ENCODE results near the gene AGL.
A peak's percentile ranks its signal among the peaks of the same experiment; 100 is the strongest.
"Not testable (repeated sequence)": the region's sequence is repeated elsewhere in the genome, so short reads cannot be mapped to it uniquely, and the experiment has no call there.

The AGL gene

GRCh38 chr1:99849744-99850458, at the start of gene AGL:
Gene AGL (plus strand): TSS chr1:99850361. CDS start chr1:99851043, 682 bp downstream.
- DNase-seq = peak; percentile 89

GRCh38 chr1:99801584-99801983, 48.6 kb upstream of the AGL start:
- DNase-seq = no peak

- no peak for DNase-seq
Measured at GRCh38 chr1:99806882-99807281, 43.3 kb upstream of the AGL start.

GRCh38 chr1:99808391-99809115, 41.6 kb upstream of the AGL start:
- peak; percentile 75 for DNase-seq

GRCh38 chr1:99811075-99811474, 39.1 kb upstream of the AGL start:
- no peak for DNase-seq

- DNase-seq = no peak
Measured at GRCh38 chr1:99811747-99812146, 38.4 kb upstream of the AGL start.

GRCh38 chr1:99814373-99814900, 35.7 kb upstream of the AGL start:
- DNase-seq = no peak

- DNase-seq = no peak
Measured at GRCh38 chr1:99816656-99817055, 33.5 kb upstream of the AGL start.

GRCh38 chr1:99818063-99818699, 32.0 kb upstream of the AGL start:
- no peak for DNase-seq

GRCh38 chr1:99820546-99820945, 29.6 kb upstream of the AGL start:
- peak; percentile 60 for DNase-seq

- no peak for DNase-seq
Measured at GRCh38 chr1:99825098-99825497, 25.1 kb upstream of the AGL start.

GRCh38 chr1:99825702-99826101, 24.5 kb upstream of the AGL start:
- no peak for DNase-seq

- DNase-seq = no peak
Measured at GRCh38 chr1:99827970-99828369, 22.2 kb upstream of the AGL start.

GRCh38 chr1:99829269-99829668, 20.9 kb upstream of the AGL start:
- DNase-seq = no peak

- DNase-seq = not testable (repeated sequence)
Measured at GRCh38 chr1:99833911-99834310, 16.2 kb upstream of the AGL start.

GRCh38 chr1:99836171-99837103, 13.7 kb upstream of the AGL start:
- not testable (repeated sequence) for DNase-seq

- not testable (repeated sequence) for DNase-seq
Measured at GRCh38 chr1:99840353-99840752, 9.8 kb upstream of the AGL start.

- DNase-seq = no peak
Measured at GRCh38 chr1:99843760-99844159, 6.4 kb upstream of the AGL start.

GRCh38 chr1:99845201-99845600, 5.0 kb upstream of the AGL start:
- DNase-seq = not testable (repeated sequence)

GRCh38 chr1:99849413-99849743, 783 bp upstream of the AGL start:
- no peak for DNase-seq

GRCh38 chr1:99850459-99851291, 514 bp downstream of the AGL start:
- no peak for DNase-seq

Data from CD4-positive, alpha-beta T cell treated with Interleukin-10 for 1 hour (primary cell).